GM12873 (cell line): ENCODE data around the gene EHF.

Source experiments
- TF ChIP-seq, protein P1 (sequence below): IDR thresholded peaks from 2 replicates; pipeline ENCODE4 v1.5.1; 2012; ENCODE audit warnings: low read depth, mild to moderate bottlenecking, moderate library complexity, low read length, control low read depth; ENCODE audit not compliant: insufficient read depth; ENCODE audit errors: missing control alignments

The EHF gene

DNA sequence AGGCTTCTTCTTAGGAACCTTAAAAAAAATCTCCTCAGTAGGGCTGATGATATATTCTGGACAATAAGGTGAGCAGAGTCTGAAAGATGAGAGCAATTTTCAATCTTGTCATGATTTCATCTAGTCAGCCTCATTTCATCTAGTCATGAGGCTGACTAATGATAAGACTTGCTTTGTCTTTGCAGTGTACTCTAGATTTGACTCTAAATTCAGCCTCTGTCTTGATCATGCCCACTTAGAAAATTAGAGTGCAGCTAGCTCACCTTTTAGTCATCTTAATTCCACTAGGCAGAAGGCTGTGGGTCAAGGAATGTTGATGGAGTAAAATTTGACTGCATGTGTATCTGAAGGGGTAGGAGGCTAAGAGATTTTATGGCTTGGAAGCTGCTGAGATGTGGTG, 5.5 kb downstream of the EHF start:
- TF ChIP-seq, protein P1, sequence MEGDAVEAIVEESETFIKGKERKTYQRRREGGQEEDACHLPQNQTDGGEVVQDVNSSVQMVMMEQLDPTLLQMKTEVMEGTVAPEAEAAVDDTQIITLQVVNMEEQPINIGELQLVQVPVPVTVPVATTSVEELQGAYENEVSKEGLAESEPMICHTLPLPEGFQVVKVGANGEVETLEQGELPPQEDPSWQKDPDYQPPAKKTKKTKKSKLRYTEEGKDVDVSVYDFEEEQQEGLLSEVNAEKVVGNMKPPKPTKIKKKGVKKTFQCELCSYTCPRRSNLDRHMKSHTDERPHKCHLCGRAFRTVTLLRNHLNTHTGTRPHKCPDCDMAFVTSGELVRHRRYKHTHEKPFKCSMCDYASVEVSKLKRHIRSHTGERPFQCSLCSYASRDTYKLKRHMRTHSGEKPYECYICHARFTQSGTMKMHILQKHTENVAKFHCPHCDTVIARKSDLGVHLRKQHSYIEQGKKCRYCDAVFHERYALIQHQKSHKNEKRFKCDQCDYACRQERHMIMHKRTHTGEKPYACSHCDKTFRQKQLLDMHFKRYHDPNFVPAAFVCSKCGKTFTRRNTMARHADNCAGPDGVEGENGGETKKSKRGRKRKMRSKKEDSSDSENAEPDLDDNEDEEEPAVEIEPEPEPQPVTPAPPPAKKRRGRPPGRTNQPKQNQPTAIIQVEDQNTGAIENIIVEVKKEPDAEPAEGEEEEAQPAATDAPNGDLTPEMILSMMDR: no peak

DNA sequence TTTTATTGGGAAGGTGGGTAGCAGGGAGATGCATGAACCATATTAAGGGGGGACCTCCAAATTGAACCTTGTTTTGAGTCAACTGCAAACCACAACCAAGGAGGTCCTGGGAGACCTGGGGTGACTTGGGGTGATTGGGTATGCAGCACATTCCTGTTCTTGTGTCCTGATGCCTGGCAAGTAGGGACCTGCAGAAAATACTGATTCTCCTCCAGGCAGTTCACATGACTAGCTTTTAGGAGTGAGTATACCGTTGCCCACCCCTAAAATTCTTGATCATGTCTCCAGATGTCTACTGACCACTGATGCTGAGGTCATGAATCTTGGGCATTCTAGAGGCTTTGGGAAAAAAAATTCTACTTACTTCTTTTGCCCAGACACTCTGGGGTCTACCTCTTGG, 6.3 kb downstream of the EHF start:
- TF ChIP-seq, protein P1: no peak

DNA sequence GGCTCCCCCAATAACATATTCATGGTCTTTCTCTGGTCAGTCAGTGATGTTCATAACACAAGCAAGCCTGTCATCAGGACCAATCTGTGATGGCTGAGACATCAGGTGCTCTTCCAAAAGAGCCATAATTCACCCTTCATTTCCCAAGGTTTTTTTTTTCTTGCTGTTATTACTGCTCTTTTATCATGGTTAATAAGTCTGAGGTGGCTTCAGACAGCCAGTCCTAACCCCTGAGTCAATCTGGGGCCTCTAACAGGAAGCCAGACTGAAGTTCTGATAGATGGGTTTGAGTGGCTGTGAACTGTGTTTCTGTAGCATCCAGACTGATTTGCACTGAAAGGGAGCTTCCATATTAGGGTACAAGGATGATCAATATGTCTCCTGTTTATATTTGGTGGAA, 8.8 kb downstream of the EHF start:
- TF ChIP-seq, protein P1: no peak

DNA sequence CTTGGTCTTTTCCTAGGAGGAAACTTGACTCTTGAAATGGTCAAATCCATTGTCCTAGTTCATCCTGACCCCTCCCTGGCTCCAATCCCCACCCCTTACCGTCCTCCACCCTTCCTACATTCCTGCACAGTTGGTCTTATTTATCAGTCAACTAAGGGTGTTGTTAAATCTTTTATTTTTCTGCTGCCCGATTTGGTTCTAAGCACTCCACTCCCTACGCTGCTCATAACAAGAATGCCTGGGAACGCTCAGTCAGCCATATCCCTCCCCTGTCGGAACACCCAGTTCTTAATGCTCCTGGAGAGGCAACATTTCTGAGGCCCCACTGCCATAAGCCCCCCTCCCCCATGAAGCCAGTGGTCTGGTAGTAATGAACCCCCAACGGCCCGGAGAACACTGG, 9.7 kb downstream of the EHF start:
- TF ChIP-seq, protein P1: no peak

DNA sequence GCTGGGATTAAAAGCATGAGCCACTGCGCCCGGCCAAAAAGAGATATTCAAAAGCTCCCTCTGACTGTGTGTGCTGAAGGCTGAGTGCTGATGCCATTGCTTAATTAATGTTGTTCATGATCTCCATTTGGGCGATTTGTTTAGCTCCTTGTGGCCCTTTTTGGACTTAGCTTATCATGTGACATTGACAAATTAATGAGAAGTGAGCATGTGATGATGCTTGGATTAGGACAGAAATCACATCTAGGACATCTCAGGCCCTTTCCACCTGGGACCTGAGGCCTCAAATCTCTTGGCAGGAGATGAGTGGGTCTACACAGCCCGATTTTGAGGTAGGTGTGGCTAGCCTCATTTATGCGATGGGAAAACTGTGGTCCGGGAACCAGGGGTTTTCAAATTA, 10.4 kb downstream of the EHF start:
- TF ChIP-seq, protein P1: no peak

DNA sequence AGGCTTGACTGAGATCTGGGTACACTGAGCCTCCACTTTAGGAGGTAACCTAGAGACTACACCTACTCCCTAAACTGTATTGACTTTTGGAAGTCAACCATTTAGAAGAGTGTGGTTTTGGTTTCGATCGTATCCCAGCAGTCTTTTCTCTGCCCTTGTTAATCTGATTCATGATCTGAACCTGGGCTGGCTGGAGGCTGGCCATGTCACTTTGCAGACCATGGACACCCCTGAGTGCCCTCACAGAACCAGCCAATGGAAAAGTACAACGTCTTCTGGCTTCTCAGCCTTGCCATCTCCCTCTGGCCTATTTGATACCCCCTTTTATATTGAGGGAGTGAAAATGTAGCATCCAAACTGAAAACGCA, 10.8 kb downstream of the EHF start:
- TF ChIP-seq, protein P1: no peak

DNA sequence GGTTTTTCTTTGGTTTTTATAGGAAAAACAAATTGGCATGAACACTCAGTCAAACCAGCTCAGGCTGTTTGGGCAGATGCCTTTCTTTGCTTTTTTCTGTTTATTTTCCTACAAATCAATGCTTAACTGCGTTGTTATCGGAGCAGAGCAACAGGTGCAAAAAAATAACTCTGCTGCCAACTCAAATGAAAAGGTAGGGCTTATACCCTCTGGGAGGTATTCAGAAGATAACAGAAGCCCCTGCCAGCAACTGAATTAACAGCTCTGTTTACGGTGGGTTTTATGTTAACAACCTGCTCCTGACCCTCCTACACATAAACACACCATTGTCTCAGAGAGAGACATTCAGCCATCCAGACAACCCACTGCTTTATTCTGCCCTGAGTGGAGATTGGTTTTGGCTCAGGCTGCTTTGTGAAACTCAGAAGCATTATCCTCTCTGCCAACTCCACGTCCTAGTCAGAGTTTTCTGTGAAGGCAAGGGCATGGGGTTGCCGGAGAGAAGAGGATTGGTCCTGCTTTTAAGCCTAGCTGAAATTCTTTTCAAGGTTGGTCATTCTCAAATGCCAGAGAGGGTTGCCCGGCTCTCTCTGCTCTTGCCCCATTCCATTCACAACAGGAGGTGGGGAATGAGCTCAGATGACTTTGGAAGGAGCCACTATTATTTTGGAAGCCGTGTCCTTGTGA, 11.4 kb downstream of the EHF start:
- TF ChIP-seq, protein P1: no peak
